A549 (cell line): ENCODE results near the gene HILPDA. TPM values are rescaled to one million over a fixed set of nuclear protein-coding genes. Genes with fewer than 3 reads are reported as not detected.
A peak's percentile ranks its signal among the peaks of the same experiment; 100 is the strongest.

Source experiments
- ATAC-seq, 2 experiments: fragments of 200-7000 bp in 1 of 2; fragments of >200 bp in 1 of 2; cut with Nextera tagmentation in 1 of 2; cut with Tn5 transposase in 1 of 2; 3 replicates each; pipeline versions ENCODE4 v1.8.0 to v1.9.1; 2018 to 2020; ENCODE audit warnings: mild to moderate bottlenecking in 1 of 2, moderate library complexity in 1 of 2
- CTCF ChIA-PET: fragments of 300-600 bp; sonication (Branson Sonifier 250); formaldehyde crosslinking; extraction: SDS; loops from one replicate; lab custom pipeline; 2021; ENCODE audit warnings: antibody characterized with exemption, inconsistent platforms; lab: Yijun Ruan, JAX
- POLR2A ChIA-PET: fragments of 350-600 bp; formaldehyde crosslinking; extraction: SDS; loops from one replicate; lab custom pipeline; 2021; ENCODE audit warnings: antibody characterized with exemption, inconsistent platforms; lab: Yijun Ruan, JAX
- DNase-seq, 2 experiments: peaks; one replicate each; pipeline versions ENCODE4 v3.0.0 to v3.0.0-alpha.2; 2011 to 2016; ENCODE audit warnings: low read depth in 1 of 2, low spot score in 1 of 2
- FAIRE-seq: peaks from 2 replicates; lab custom pipeline; 2011; peaks lifted over from hg19 to GRCh38; lab: Jason Lieb, UNC
- H3K27ac ChIP-seq, 2 experiments: fragments of >200 bp; sonication (Bioruptor Twin); formaldehyde crosslinking; 3 replicates each; pipeline ENCODE4 v1.5.1; 2016 to 2017
- H3K4me1 ChIP-seq: fragments of >200 bp; sonication (Bioruptor Twin); formaldehyde crosslinking; 3 replicates; pipeline ENCODE4 v1.6.1; 2016
- H3K4me2 ChIP-seq: fragments of >200 bp; sonication (Bioruptor Twin); formaldehyde crosslinking; 3 replicates; pipeline ENCODE4 v1.6.1; 2016
- H3K4me3 ChIP-seq: fragments of >200 bp; sonication (Bioruptor Twin); formaldehyde crosslinking; 3 replicates; pipeline ENCODE4 v1.5.1; 2016
- H3K9me3 ChIP-seq: fragments of >200 bp; sonication (Bioruptor Twin); formaldehyde crosslinking; 3 replicates; pipeline ENCODE4 v1.6.1; 2016
- EHF ChIP-seq: fragments of 250-450 bp; sonication (Bioruptor Pico); IDR thresholded peaks from 2 replicates; pipeline ENCODE4 v1.5.0; 2020; ENCODE audit warnings: mild to moderate bottlenecking
- HOXB13 ChIP-seq: fragments of 250-450 bp; sonication (Bioruptor Pico); IDR thresholded peaks from 2 replicates; pipeline ENCODE4 v1.5.0; 2020; ENCODE audit warnings: low read depth, mild to moderate bottlenecking, moderate library complexity
- JUN ChIP-seq, 2 experiments: fragments of >200 bp; sonication (Bioruptor Twin); formaldehyde crosslinking; IDR thresholded peaks; 2 replicates in 1 of 2; 3 replicates in 1 of 2; pipeline ENCODE4 v1.6.1; 2016 to 2017
- MAFK ChIP-seq: fragments of 450-650 bp; IDR thresholded peaks from 2 replicates; pipeline ENCODE4 v1.6.1; 2014; ENCODE audit not compliant: partially characterized antibody
- NPAS2 ChIP-seq: fragments of 250-450 bp; sonication (Bioruptor Pico); IDR thresholded peaks from 2 replicates; pipeline ENCODE4 v1.8.0; 2022; ENCODE audit warnings: mild to moderate bottlenecking, moderate library complexity, borderline replicate concordance
- PHF8 ChIP-seq: fragments of 200-600 bp; sonication (generic); IDR thresholded peaks from 2 replicates; pipeline ENCODE4 v1.6.1; 2016; ENCODE audit warnings: low read depth, mild to moderate bottlenecking, antibody characterized with exemption, moderate library complexity, borderline replicate concordance
- POLR2A ChIP-seq: IDR thresholded peaks from 2 replicates; pipeline ENCODE4 v1.6.1; 2012; ENCODE audit warnings: mild to moderate bottlenecking, low read length
- ZSCAN20 ChIP-seq: fragments of 250-450 bp; sonication (Bioruptor Pico); IDR thresholded peaks from 2 replicates; pipeline ENCODE4 v1.8.0; 2022; ENCODE audit warnings: mild to moderate bottlenecking, moderate library complexity
- WGBS: methylation state at CpG from one replicate; pipeline ENCODE4 v1.1.6; 2017; ENCODE audit errors: missing lambda C conversion rate; 5-methylcytosine and 5-hydroxymethylcytosine counted together
- polyA plus RNA-seq, 4 experiments: library from polyadenylated mRNA; depleted of rRNA in 3 of 4; stranded (reverse); fragments of >200 nt; fragmentation: RNase III in 1 of 4; extraction: RNeasy Plus Mini Kit Qiagen cat#74134 plus additional on column Dnase treatment in 1 of 4; gene quantifications; 2 replicates in 3 of 4; 3 replicates in 1 of 4; pipeline ENCODE4 v1.2.3, GENCODE V29; 2011 to 2017
- TF ChIP-seq, protein P1 (sequence below): IDR thresholded peaks from 2 replicates; pipeline ENCODE4 v1.6.1; 2012
- TF ChIP-seq, protein P2 (sequence below): fragments of >200 bp; sonication (Bioruptor Twin); formaldehyde crosslinking; IDR thresholded peaks from 3 replicates; pipeline ENCODE4 v1.6.1; 2016
- TF ChIP-seq, protein P3 (sequence below): IDR thresholded peaks from 2 replicates; pipeline ENCODE4 v1.6.1; 2012
- TF ChIP-seq, protein P4 (sequence below): IDR thresholded peaks from 2 replicates; pipeline ENCODE4 v1.6.1; 2012; ENCODE audit warnings: low read depth, borderline replicate concordance

HILPDA gene
- polyA plus RNA-seq, 2 of the 4 experiments (the other 2 are of a cell fraction): 24.2 to 94.6 TPM

DNA sequence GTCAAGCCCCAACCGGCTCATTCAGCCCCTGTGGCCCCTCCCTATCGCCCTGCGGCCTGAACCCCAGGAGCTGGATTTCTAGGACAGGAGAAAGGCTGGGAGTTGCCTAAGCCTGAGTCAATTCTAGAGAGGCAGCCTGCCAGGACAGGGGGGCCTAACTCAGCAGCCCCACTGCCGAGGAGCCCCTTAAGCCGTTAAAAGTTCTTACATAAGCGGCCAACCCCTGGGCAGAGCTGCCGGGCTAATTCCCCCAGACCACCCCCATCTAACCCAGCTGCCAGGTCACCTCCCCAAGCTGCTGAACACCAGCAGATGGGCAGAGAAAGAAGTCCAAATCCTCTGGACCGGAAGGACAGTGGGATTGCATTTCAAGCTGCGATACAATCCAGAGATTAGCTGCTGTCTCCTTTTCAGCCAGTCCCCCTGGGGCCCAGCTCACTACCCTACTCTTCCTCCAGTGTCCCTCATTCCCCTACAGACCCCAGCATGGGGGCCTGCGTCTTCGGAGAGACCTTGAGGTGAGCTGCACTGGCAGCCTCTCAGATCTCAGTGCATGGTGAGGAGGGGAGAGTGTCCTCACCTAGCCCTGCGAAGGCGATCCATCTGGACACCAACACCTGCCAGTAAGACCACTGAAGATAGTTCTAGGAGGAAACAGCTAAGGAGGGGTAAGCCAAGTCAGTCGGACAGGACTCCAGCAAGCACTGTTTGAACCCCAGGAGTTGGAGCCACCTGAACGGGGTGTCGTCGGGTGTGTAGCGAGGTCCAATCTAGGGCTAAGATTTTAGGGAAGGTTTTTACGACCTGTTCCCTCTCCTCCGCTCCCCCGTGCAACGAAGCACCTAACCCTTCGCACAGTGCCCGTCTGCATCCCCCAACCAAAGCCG lies 46.7 kb upstream of the HILPDA start:
- H3K4me3 ChIP-seq: peak overlapping the region; percentile 69
- no peak for TF ChIP-seq ZSCAN20 (CRISPR knock-in tag)
- CTCF ChIA-PET: interaction anchor here (0.6 to 27.7 kb wide), 10 partner anchors 10 to 132 kb away, joined by 3 to 695 read pairs (median 6); no protein-coding TSS in a partner anchor
- FAIRE-seq (no peak), ATAC-seq (peak in 1 of 2 experiments; percentile 11; a peak in 3 of 6 replicates), DNase-seq (no peak)
- peak overlapping the region; percentile 84 to 94 for H3K27ac ChIP-seq
- 41% methylated on average over 25 of the region's 25 CpGs for WGBS
- no peaks in the 10 kb centered on the region; the same call in 2 of the 3 replicates for H3K9me3 ChIP-seq
- peak overlapping the region; percentile 98 for H3K4me2 ChIP-seq
- peaks cover 38% of the 10 kb centered on the region for H3K4me1 ChIP-seq
- POLR2A ChIA-PET: interaction anchor here (0.9 to 1.4 kb wide), 5 partner anchors 22 to 65 kb away, joined by 3 to 6 read pairs (median 4); partner anchors contain the start of genes HILPDA and RBM28

DNA sequence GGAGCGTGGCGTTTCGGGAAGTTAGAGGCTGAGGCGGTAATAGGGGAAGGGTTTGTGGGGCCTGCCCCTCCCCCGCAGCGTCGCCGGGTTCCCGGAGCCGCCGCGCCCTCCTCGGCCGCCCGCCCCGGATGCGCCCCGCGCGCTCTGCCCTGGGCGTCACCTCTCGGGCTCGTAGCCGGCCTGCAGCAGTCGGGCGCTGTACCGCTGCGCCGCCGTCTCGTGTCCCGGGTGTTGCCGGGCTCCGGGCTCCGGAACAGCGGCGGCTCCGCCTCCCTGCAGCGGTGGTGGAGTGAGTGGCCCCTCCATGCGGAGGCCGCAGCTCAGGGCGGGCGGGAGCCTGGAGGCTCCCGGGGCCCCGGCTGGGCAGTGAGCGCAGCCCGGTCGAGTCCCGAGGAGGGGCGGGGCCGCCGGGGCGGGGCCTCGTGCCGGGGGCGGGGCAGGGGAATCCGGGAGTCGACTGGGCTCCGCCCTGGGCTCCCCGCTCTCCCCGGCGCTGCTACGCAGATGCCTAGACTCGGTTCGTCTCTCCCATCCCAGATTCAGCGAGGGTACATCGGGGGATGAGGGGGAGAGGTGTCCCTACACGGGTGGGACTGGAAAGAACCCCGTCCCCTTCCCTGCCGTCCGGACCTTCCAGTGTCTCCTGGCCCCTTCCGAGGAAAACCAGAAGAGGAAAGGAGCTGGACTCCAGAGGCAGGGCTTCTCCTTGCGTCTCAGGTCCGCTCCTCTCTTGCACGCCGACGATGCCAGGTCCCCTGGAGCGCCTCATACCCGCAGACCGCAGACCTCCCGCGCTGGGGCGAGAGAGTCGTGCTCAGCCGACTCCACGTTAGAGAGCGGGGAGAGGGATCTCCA lies 45.9 kb upstream of the HILPDA start, which contains the start of gene IMPDH1:
IMPDH1 (minus strand) TSS at position 387 of the 855 bp plus-strand sequence; CDS start at position 306, 81 bp downstream.
- peak within 1 kb of the TSS; percentile 98 for H3K4me2 ChIP-seq
- H3K4me1 ChIP-seq: peaks cover 29% of the 10 kb centered on the region
- peak within 1 kb of the TSS; percentile 84 to 94 for H3K27ac ChIP-seq
- ChIA-PET CTCF (interaction anchor here (1.0 to 27.7 kb wide), 10 partner anchors 10 to 63 kb away, joined by 3 to 695 read pairs (median 8); no protein-coding TSS in a partner anchor), POLR2A (interaction anchor here (1.1 to 1.4 kb wide), 6 partner anchors 9 to 66 kb away, joined by 3 to 7 read pairs (median 4); partner anchors contain the start of genes HILPDA and RBM28)
- DNase-seq: peak; percentile 80 to 93
- no peak for FAIRE-seq
- H3K9me3 ChIP-seq: no peaks in the 10 kb centered on the region; the same call in 2 of the 3 replicates
- peak; percentile 76 to 91 for ATAC-seq
- H3K4me3 ChIP-seq: peak within 1 kb of the TSS; percentile 69
- TF ChIP-seq HOXB13 (CRISPR knock-in tag) (no peak), EHF (no peak), POLR2A (peak; percentile 83), PHF8 (peak; percentile 68; the same call in 1 of the 2 replicates), JUN (IDR thresholded peaks at IDR 0.05) (peak; percentile 44 to 84; a peak in 4 of 5 replicates), NPAS2 (CRISPR knock-in tag) (no peak)
- TF ChIP-seq, protein P1, sequence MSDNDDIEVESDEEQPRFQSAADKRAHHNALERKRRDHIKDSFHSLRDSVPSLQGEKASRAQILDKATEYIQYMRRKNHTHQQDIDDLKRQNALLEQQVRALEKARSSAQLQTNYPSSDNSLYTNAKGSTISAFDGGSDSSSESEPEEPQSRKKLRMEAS: peak; percentile 59
- TF ChIP-seq, protein P2, sequence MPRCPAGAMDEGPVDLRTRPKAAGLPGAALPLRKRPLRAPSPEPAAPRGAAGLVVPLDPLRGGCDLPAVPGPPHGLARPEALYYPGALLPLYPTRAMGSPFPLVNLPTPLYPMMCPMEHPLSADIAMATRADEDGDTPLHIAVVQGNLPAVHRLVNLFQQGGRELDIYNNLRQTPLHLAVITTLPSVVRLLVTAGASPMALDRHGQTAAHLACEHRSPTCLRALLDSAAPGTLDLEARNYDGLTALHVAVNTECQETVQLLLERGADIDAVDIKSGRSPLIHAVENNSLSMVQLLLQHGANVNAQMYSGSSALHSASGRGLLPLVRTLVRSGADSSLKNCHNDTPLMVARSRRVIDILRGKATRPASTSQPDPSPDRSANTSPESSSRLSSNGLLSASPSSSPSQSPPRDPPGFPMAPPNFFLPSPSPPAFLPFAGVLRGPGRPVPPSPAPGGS: peak; percentile 77; the same call in 2 of the 3 replicates
- TF ChIP-seq, protein P3, sequence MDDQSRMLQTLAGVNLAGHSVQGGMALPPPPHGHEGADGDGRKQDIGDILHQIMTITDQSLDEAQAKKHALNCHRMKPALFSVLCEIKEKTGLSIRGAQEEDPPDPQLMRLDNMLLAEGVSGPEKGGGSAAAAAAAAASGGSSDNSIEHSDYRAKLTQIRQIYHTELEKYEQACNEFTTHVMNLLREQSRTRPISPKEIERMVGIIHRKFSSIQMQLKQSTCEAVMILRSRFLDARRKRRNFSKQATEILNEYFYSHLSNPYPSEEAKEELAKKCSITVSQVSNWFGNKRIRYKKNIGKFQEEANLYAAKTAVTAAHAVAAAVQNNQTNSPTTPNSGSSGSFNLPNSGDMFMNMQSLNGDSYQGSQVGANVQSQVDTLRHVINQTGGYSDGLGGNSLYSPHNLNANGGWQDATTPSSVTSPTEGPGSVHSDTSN: no peak
- TF ChIP-seq, all 56 proteins: peak for 5
- WGBS: 2% methylated on average over 25 of the region's 87 CpGs

DNA sequence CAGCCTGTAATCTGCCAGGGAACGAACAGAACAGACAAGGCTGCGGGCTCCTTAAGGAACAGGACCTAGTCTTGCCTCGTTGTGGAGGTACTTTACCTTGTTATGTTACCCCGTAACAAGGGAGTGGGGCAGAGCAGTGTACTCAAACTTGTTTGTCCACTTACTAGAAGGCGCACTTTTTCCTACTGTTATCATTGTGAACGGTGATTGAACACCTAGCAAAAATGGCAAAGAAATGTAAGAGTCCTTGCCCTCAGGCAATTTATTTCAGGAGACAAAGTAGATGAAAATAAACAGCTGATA lies 45.3 kb upstream of the HILPDA start:
- Histone ChIP-seq H3K4me2 (peak overlapping the region; percentile 98), H3K27ac (peak overlapping the region; percentile 84 to 94), H3K4me3 (peak overlapping the region; percentile 69), H3K9me3 (no peaks in the 10 kb centered on the region; the same call in 2 of the 3 replicates)
- FAIRE-seq (no peak), ATAC-seq (no peak)
- 3% methylated on average over 6 of the region's 6 CpGs for WGBS
- POLR2A ChIA-PET: interaction anchor here (1.1 to 1.4 kb wide), 6 partner anchors 8 to 66 kb away, joined by 3 to 7 read pairs (median 4); partner anchors contain the start of genes HILPDA and RBM28
- TF ChIP-seq PHF8: 0 out of 2 replicates have a peak, but pooled peaks have one; percentile 1
- TF ChIP-seq, protein P4, sequence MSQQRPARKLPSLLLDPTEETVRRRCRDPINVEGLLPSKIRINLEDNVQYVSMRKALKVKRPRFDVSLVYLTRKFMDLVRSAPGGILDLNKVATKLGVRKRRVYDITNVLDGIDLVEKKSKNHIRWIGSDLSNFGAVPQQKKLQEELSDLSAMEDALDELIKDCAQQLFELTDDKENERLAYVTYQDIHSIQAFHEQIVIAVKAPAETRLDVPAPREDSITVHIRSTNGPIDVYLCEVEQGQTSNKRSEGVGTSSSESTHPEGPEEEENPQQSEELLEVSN: peak; percentile 28; the same call in 1 of the 2 replicates
- TF ChIP-seq, protein P3: no peak
- no peak for TF ChIP-seq MAFK
- TF ChIP-seq, protein P2: no peak
- TF ChIP-seq, all 56 proteins: peak for 2
- DNase-seq: no peak
- CTCF ChIA-PET: interaction anchor here (1.0 to 27.7 kb wide), 8 partner anchors 11 to 63 kb away, joined by 3 to 695 read pairs (median 6); no protein-coding TSS in a partner anchor
- H3K4me1 ChIP-seq: peaks cover 27% of the 10 kb centered on the region
